Gastroesophageal sphincter (tissue), 4 donors: ENCODE measurements around the gene C20orf144. TPM values are rescaled to one million over a fixed set of nuclear protein-coding genes. Genes with fewer than 3 reads are reported as not detected.

ENCODE experiments used
- ATAC-seq: fragments of 150-250 bp; one replicate; pipeline ENCODE4 v1.9.1; 2016; ENCODE audit warnings: mild to moderate bottlenecking, moderate library complexity
- H3K27ac ChIP-seq, 4 donors: fragments of 200-600 bp; sonication (generic) in 3 of 4; 1 replicate in 3 of 4; 2 replicates in 1 of 4; pipeline ENCODE4 v1.5.1; 2016 to 2019
- H3K27me3 ChIP-seq: fragments of 200-600 bp; sonication (generic); one replicate; pipeline ENCODE4 v1.5.1; 2019
- H3K36me3 ChIP-seq, 2 donors: fragments of 200-600 bp; sonication (generic); one replicate each; pipeline ENCODE4 v1.5.1; 2019; ENCODE audit warnings: control low read depth in 1 of 2
- H3K4me1 ChIP-seq, 3 donors: fragments of 200-600 bp; sonication (generic); 1 replicate in 2 of 3; 2 replicates in 1 of 3; pipeline ENCODE4 v1.5.1; 2016 to 2019; ENCODE audit warnings: control low read depth in 2 of 3
- H3K4me3 ChIP-seq, 2 donors: fragments of 200-600 bp; sonication (generic); one replicate each; pipeline ENCODE4 v1.5.1; 2019; ENCODE audit warnings: mild to moderate bottlenecking in 1 of 2, moderate library complexity in 1 of 2
- H3K9me3 ChIP-seq, 3 donors: fragments of 200-600 bp; sonication (generic); one replicate each; pipeline ENCODE4 v1.5.1; 2017 to 2019; ENCODE audit warnings: control low read depth in 2 of 3
- EP300 ChIP-seq: sonication (generic); formaldehyde crosslinking; IDR thresholded peaks from one replicate; pipeline ENCODE4 v1.6.1; 2017; ENCODE audit warnings: antibody characterized with exemption, mild to moderate bottlenecking
- POLR2A ChIP-seq, 2 donors: fragments of 450-650 bp; IDR thresholded peaks; one replicate each; pipeline ENCODE4 v1.6.1; 2017; ENCODE audit warnings: antibody characterized with exemption in 2 of 2, mild to moderate bottlenecking in 2 of 2, moderate library complexity in 1 of 2
- POLR2AphosphoS5 ChIP-seq: sonication (generic); formaldehyde crosslinking; IDR thresholded peaks from one replicate; pipeline ENCODE4 v1.6.1; 2017; ENCODE audit warnings: antibody characterized with exemption
- WGBS, 2 donors: methylation state at CpG; one replicate each; pipeline ENCODE4 v1.1.5; 2018; ENCODE audit warnings: low coverage in 1 of 2; 5-methylcytosine and 5-hydroxymethylcytosine counted together
- total RNA-seq, 4 donors: library from RNA; depleted of rRNA; stranded (reverse); fragments of >200 nt; gene quantifications; one replicate each; pipeline ENCODE4 v1.1.0, GENCODE V29; 2016
- TF ChIP-seq, protein P1 (sequence below), 4 experiments: fragments of 200-600 bp in 2 of 4; fragments of 450-650 bp in 2 of 4; sonication (generic) in 1 of 4; IDR thresholded peaks; one replicate each; pipeline ENCODE4 v1.5.1; 2017 to 2019; ENCODE audit warnings: antibody characterized with exemption in 4 of 4, mild to moderate bottlenecking in 2 of 4, moderate library complexity in 2 of 4

The C20orf144 gene
- total RNA-seq, 4 donors from 2014 or later, result not detected

GRCh38 chr20:33664085-33664761 lies 2.1 kb downstream of the C20orf144 start:
- TF ChIP-seq EP300 (no peak), POLR2AphosphoS5 (no peak), POLR2A (IDR thresholded peaks at IDR 0.05) (no peak)
- TF ChIP-seq, protein P1, sequence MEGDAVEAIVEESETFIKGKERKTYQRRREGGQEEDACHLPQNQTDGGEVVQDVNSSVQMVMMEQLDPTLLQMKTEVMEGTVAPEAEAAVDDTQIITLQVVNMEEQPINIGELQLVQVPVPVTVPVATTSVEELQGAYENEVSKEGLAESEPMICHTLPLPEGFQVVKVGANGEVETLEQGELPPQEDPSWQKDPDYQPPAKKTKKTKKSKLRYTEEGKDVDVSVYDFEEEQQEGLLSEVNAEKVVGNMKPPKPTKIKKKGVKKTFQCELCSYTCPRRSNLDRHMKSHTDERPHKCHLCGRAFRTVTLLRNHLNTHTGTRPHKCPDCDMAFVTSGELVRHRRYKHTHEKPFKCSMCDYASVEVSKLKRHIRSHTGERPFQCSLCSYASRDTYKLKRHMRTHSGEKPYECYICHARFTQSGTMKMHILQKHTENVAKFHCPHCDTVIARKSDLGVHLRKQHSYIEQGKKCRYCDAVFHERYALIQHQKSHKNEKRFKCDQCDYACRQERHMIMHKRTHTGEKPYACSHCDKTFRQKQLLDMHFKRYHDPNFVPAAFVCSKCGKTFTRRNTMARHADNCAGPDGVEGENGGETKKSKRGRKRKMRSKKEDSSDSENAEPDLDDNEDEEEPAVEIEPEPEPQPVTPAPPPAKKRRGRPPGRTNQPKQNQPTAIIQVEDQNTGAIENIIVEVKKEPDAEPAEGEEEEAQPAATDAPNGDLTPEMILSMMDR (IDR thresholded peaks at IDR 0.05), result no peak
- H3K27ac ChIP-seq, result peak overlapping the region; percentile 41 to 93 (median 90)
- H3K27me3 ChIP-seq, result no peaks in the 10 kb centered on the region
- H3K36me3 ChIP-seq, result peaks cover 0 to 28% of the 10 kb centered on the region in 2 donors
- H3K9me3 ChIP-seq, result no peaks in the 10 kb centered on the region
- no peak for ATAC-seq
- H3K4me3 ChIP-seq, result peak overlapping the region; percentile 43 to 62
- WGBS, 2 donors, result 31 to 70% methylated on average over 2 to 5 of the region's 9 CpGs
- peaks cover 0 to 64% (median 17%) of the 10 kb centered on the region in 3 donors for H3K4me1 ChIP-seq

DNA sequence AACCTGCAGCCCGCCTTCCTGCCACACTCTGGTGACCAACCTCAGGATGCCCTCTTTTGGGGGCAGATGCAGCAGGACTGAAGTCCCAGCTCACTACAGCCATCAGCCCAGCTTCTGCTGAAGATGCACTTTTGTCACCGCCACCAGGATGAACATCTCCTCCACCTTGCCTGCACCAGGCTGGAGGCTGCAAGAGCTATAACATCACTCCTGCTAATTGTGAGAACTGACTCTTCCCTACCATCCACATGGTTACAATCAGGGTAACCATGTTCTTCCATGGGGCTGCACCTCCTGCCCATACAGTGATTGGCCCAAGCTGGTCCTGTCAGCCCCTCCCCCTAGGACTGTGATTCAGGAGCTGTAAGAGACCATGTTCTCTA lies 2.6 kb downstream of the C20orf144 start:
- no peak for ATAC-seq
- H3K27me3 ChIP-seq, result no peaks in the 10 kb centered on the region
- H3K9me3 ChIP-seq, result no peaks in the 10 kb centered on the region
- WGBS, 2 donors, result 100% methylated on average over 1 of the region's 2 CpGs
- TF ChIP-seq EP300 (no peak), POLR2A (IDR thresholded peaks at IDR 0.05) (no peak), POLR2AphosphoS5 (no peak)
- TF ChIP-seq, protein P1 (IDR thresholded peaks at IDR 0.05), result no peak
- no peak overlapping the region for H3K4me3 ChIP-seq
- peaks cover 0 to 69% (median 17%) of the 10 kb centered on the region in 3 donors for H3K4me1 ChIP-seq
- H3K27ac ChIP-seq, result peak overlapping the region in 3 of 4 donors; percentile 89 to 93 (median 91)
- H3K36me3 ChIP-seq, result peaks cover 0 to 28% of the 10 kb centered on the region in 2 donors

- Histone ChIP-seq H3K36me3 (peaks cover 0 to 34% of the 10 kb centered on the region in 2 donors), H3K4me3 (peak within 1 kb of the TSS; percentile 24 to 69), H3K9me3 (no peaks in the 10 kb centered on the region), H3K27ac (peak within 1 kb of the TSS; percentile 85 to 96 (median 92)), H3K27me3 (no peaks in the 10 kb centered on the region), H3K4me1 (peaks cover 0 to 87% (median 17%) of the 10 kb centered on the region in 3 donors)
- ATAC-seq, result peak; percentile 88
- 0% methylated on average over 1 to 3 of the region's 50 CpGs for WGBS, 2 donors
- peak; percentile 59 to 67 for TF ChIP-seq POLR2A (IDR thresholded peaks at IDR 0.05)
- TF ChIP-seq EP300, result no peak
- TF ChIP-seq, protein P1 (IDR thresholded peaks at IDR 0.05), result peak in 3 of 4 experiments; percentile 40 to 50 (median 47)
- peak; percentile 70 for TF ChIP-seq POLR2AphosphoS5
These were observed 4.4 kb downstream of the C20orf144 start, which contains the start of gene ACTL10 for GRCh38 chr20:33666293-33667244. Gene ACTL10 (plus strand): TSS chr20:33666943. CDS start chr20:33667498, 555 bp downstream.

- Histone ChIP-seq H3K9me3 (no peaks in the 10 kb centered on the region), H3K27me3 (no peaks in the 10 kb centered on the region), H3K36me3 (peaks cover 0 to 36% of the 10 kb centered on the region in 2 donors), H3K4me3 (peak overlapping the region; percentile 24 to 69), H3K27ac (peak overlapping the region; percentile 36 to 96 (median 92)), H3K4me1 (peaks cover 0 to 90% (median 20%) of the 10 kb centered on the region in 3 donors)
- ATAC-seq, result peak; percentile 29
- TF ChIP-seq POLR2A (IDR thresholded peaks at IDR 0.05) (peak in 1 of 2 donors; percentile 17), EP300 (no peak), POLR2AphosphoS5 (peak; percentile 18)
- TF ChIP-seq, protein P1 (IDR thresholded peaks at IDR 0.05), result no peak
- no CpG with 5 or more reads among the region's 55 CpGs for WGBS, 2 donors
These were observed 5.1 kb downstream of the C20orf144 start for GRCh38 chr20:33667245-33667675.
